Activated naive CD8-positive, alpha-beta T cell treated with anti-CD3 and anti-CD28 coated beads for 36 hours (primary cell): Measurements from ENCODE around the gene IGFBP1. TPM values are rescaled to one million over a fixed set of nuclear protein-coding genes. Genes with fewer than 3 reads are reported as not detected.
"Not testable (repeated sequence)": the region's sequence is repeated elsewhere in the genome, so short reads cannot be mapped to it uniquely, and the experiment has no call there.

Experiments used
- DNase-seq: peaks from one replicate; pipeline ENCODE4 v3.0.0; 2021
- H3K27ac Mint-ChIP-seq: one replicate; pipeline ENCODE4 v1.8.0; 2022; ENCODE audit warnings: mild to moderate bottlenecking, moderate library complexity, mixed read lengths
- H3K27me3 Mint-ChIP-seq: one replicate; pipeline ENCODE4 v1.8.0; 2022; ENCODE audit warnings: mild to moderate bottlenecking, mixed read lengths
- H3K36me3 Mint-ChIP-seq: one replicate; pipeline ENCODE4 v1.8.0; 2021; ENCODE audit warnings: mild to moderate bottlenecking, mixed read lengths
- H3K4me1 Mint-ChIP-seq: one replicate; pipeline ENCODE4 v1.8.0; 2021; ENCODE audit warnings: mixed read lengths
- H3K4me3 Mint-ChIP-seq: one replicate; pipeline ENCODE4 v1.8.0; 2022; ENCODE audit warnings: mild to moderate bottlenecking, moderate library complexity, mixed read lengths
- H3K9me3 Mint-ChIP-seq: one replicate; pipeline ENCODE4 v1.8.0; 2022; ENCODE audit warnings: mixed read lengths
- total RNA-seq, 2 experiments: library from RNA; stranded (reverse); gene quantifications; one replicate each; pipeline ENCODE4 v1.2.3, GENCODE V29; 2021

The IGFBP1 gene
- total RNA-seq = not detected

- H3K27me3 Mint-ChIP-seq = peaks cover 67% of the 10 kb centered on the region
- peak within 1 kb of the TSS; percentile 30 for H3K4me3 Mint-ChIP-seq
- no peaks in the 10 kb centered on the region for H3K36me3 Mint-ChIP-seq
- peak; percentile 3 for DNase-seq
- H3K4me1 Mint-ChIP-seq = no peaks in the 10 kb centered on the region
- no peaks in the 10 kb centered on the region for H3K9me3 Mint-ChIP-seq
- no peak within 1 kb of the TSS for H3K27ac Mint-ChIP-seq
Measured at GRCh38 chr7:45888185-45888992, at the start of gene IGFBP1. TSS of gene IGFBP1 (plus strand) at chr7:45888488. CDS start at chr7:45888653, 165 bp downstream.

GRCh38 chr7:45838852-45839251 is 49.4 kb upstream of the IGFBP1 start:
- not testable (repeated sequence) for DNase-seq, H3K36me3 Mint-ChIP-seq, H3K27me3 Mint-ChIP-seq, H3K4me3 Mint-ChIP-seq, H3K4me1 Mint-ChIP-seq, H3K9me3 Mint-ChIP-seq, H3K27ac Mint-ChIP-seq

- not testable (repeated sequence) for H3K27me3 Mint-ChIP-seq, H3K36me3 Mint-ChIP-seq, H3K4me3 Mint-ChIP-seq, H3K9me3 Mint-ChIP-seq, DNase-seq, H3K4me1 Mint-ChIP-seq, H3K27ac Mint-ChIP-seq
Measured at GRCh38 chr7:45841926-45842717, 46.2 kb upstream of the IGFBP1 start.

GRCh38 chr7:45846536-45846935 is 41.8 kb upstream of the IGFBP1 start:
- not testable (repeated sequence) for H3K27me3 Mint-ChIP-seq, DNase-seq, H3K9me3 Mint-ChIP-seq, H3K36me3 Mint-ChIP-seq, H3K4me3 Mint-ChIP-seq, H3K4me1 Mint-ChIP-seq, H3K27ac Mint-ChIP-seq

GRCh38 chr7:45848734-45849133 is 39.6 kb upstream of the IGFBP1 start:
- not testable (repeated sequence) for H3K4me3 Mint-ChIP-seq, H3K27ac Mint-ChIP-seq

GRCh38 chr7:45852984-45853383 is 35.3 kb upstream of the IGFBP1 start:
- H3K36me3 Mint-ChIP-seq, DNase-seq, H3K27ac Mint-ChIP-seq, H3K9me3 Mint-ChIP-seq, H3K4me3 Mint-ChIP-seq, H3K4me1 Mint-ChIP-seq: not testable (repeated sequence)
- H3K27me3 Mint-ChIP-seq = peaks cover 12% of the 10 kb centered on the region

More at GRCh38 chr7:45848734-45849133, 39.6 kb upstream of the IGFBP1 start:
- H3K36me3 Mint-ChIP-seq, H3K4me1 Mint-ChIP-seq, DNase-seq, H3K27me3 Mint-ChIP-seq, H3K9me3 Mint-ChIP-seq: not testable (repeated sequence)

- H3K4me3 Mint-ChIP-seq, H3K4me1 Mint-ChIP-seq, H3K36me3 Mint-ChIP-seq, DNase-seq, H3K27ac Mint-ChIP-seq, H3K9me3 Mint-ChIP-seq: not testable (repeated sequence)
- H3K27me3 Mint-ChIP-seq = peaks cover 12% of the 10 kb centered on the region
Measured at GRCh38 chr7:45853491-45853890, 34.8 kb upstream of the IGFBP1 start.

- not testable (repeated sequence) for H3K4me3 Mint-ChIP-seq, DNase-seq, H3K4me1 Mint-ChIP-seq, H3K27ac Mint-ChIP-seq, H3K36me3 Mint-ChIP-seq, H3K9me3 Mint-ChIP-seq
- H3K27me3 Mint-ChIP-seq = peaks cover 12% of the 10 kb centered on the region
Measured at GRCh38 chr7:45855680-45856079, 32.6 kb upstream of the IGFBP1 start.

GRCh38 chr7:45856888-45857287 is 31.4 kb upstream of the IGFBP1 start:
- H3K9me3 Mint-ChIP-seq, H3K36me3 Mint-ChIP-seq, DNase-seq, H3K27ac Mint-ChIP-seq, H3K4me1 Mint-ChIP-seq, H3K4me3 Mint-ChIP-seq: not testable (repeated sequence)
- H3K27me3 Mint-ChIP-seq = peaks cover 12% of the 10 kb centered on the region

- no peaks in the 10 kb centered on the region for H3K36me3 Mint-ChIP-seq
- H3K4me1 Mint-ChIP-seq = no peaks in the 10 kb centered on the region
- no peak for DNase-seq
- no peak overlapping the region for H3K27ac Mint-ChIP-seq
- H3K4me3 Mint-ChIP-seq = no peak overlapping the region
- peaks cover 11% of the 10 kb centered on the region for H3K27me3 Mint-ChIP-seq
- no peaks in the 10 kb centered on the region for H3K9me3 Mint-ChIP-seq
Measured at GRCh38 chr7:45863715-45864114, 24.6 kb upstream of the IGFBP1 start.

- Mint-ChIP-seq H3K4me3 (no peak overlapping the region), H3K9me3 (no peaks in the 10 kb centered on the region), H3K27me3 (peaks cover 11% of the 10 kb centered on the region), H3K4me1 (no peaks in the 10 kb centered on the region), H3K27ac (no peak overlapping the region), H3K36me3 (no peaks in the 10 kb centered on the region)
- no peak for DNase-seq
Measured at GRCh38 chr7:45865594-45866410, 22.5 kb upstream of the IGFBP1 start.

- no peaks in the 10 kb centered on the region for H3K36me3 Mint-ChIP-seq
- DNase-seq = no peak
- H3K27me3 Mint-ChIP-seq = peaks cover 8% of the 10 kb centered on the region
- no peaks in the 10 kb centered on the region for H3K4me1 Mint-ChIP-seq
- no peaks in the 10 kb centered on the region for H3K9me3 Mint-ChIP-seq
- no peak overlapping the region for H3K4me3 Mint-ChIP-seq
- no peak overlapping the region for H3K27ac Mint-ChIP-seq
Measured at GRCh38 chr7:45867471-45867870, 20.8 kb upstream of the IGFBP1 start.

- Mint-ChIP-seq H3K27ac (no peak overlapping the region), H3K36me3 (no peaks in the 10 kb centered on the region), H3K4me3 (no peak overlapping the region), H3K9me3 (no peaks in the 10 kb centered on the region), H3K27me3 (peaks cover 3% of the 10 kb centered on the region), H3K4me1 (no peaks in the 10 kb centered on the region)
- DNase-seq = no peak
Measured at GRCh38 chr7:45869426-45869825, 18.9 kb upstream of the IGFBP1 start.

GRCh38 chr7:45872116-45873034 is 15.9 kb upstream of the IGFBP1 start:
- Mint-ChIP-seq H3K27ac (no peak overlapping the region), H3K4me1 (no peaks in the 10 kb centered on the region), H3K36me3 (no peaks in the 10 kb centered on the region), H3K9me3 (no peaks in the 10 kb centered on the region), H3K4me3 (no peak overlapping the region), H3K27me3 (no peaks in the 10 kb centered on the region)
- DNase-seq = no peak
